IMR-90 (cell line): ENCODE measurements around the gene KCNG4. TPM values are rescaled to one million over a fixed set of nuclear protein-coding genes. Genes with fewer than 3 reads are reported as not detected.
A peak's percentile ranks its signal among the peaks of the same experiment; 100 is the strongest.

Source experiments
- ATAC-seq: fragments of 200-7000 bp; cut with Tn5 transposase; 2 replicates; pipeline ENCODE4 v1.9.1; 2020; ENCODE audit warnings: low read depth, mild to moderate bottlenecking, moderate library complexity
- BruUV-seq: library from RNA; stranded (reverse); fragments of 400-500 nt; replicated peaks from 2 replicates; lab custom pipeline; 2021; lab: Mats Ljungman, UMichigan
- CTCF ChIA-PET: fragments of 300-600 bp; formaldehyde crosslinking; extraction: SDS; loops from one replicate; lab custom pipeline; 2021; ENCODE audit warnings: antibody characterized with exemption; lab: Yijun Ruan, JAX
- POLR2A ChIA-PET: fragments of 300-600 bp; sonication (Branson Sonifier 250); formaldehyde crosslinking; loops from one replicate; lab custom pipeline; 2022; ENCODE audit warnings: antibody characterized with exemption; ENCODE audit not compliant: unreplicated experiment; lab: Charles Lee
- DNase-seq: peaks from one replicate; pipeline ENCODE4 v3.0.0; 2013
- H2AFZ ChIP-seq: replicated peaks from 2 replicates; pipeline ENCODE3; 2013; ENCODE audit warnings: low read length, mild to moderate bottlenecking; ENCODE audit not compliant: poor library complexity
- H2AK5ac ChIP-seq: 2 replicates; pipeline ENCODE4 v1.6.1; 2013; ENCODE audit warnings: low read depth, low read length, inconsistent platforms
- H2AK9ac ChIP-seq: replicated peaks from 2 replicates; pipeline ENCODE3; 2013; ENCODE audit warnings: mild to moderate bottlenecking, low read depth, low read length, moderate library complexity; ENCODE audit not compliant: poor library complexity
- H2BK120ac ChIP-seq: 2 replicates; pipeline ENCODE4 v1.6.1; 2013; ENCODE audit warnings: low read depth, low read length, inconsistent platforms
- H2BK15ac ChIP-seq: 3 replicates; pipeline ENCODE4 v1.6.1; 2013; ENCODE audit warnings: low read depth, low read length, inconsistent platforms
- H2BK20ac ChIP-seq: 2 replicates; pipeline ENCODE4 v1.6.1; 2013; ENCODE audit warnings: low read depth, mild to moderate bottlenecking, inconsistent platforms, low read length, moderate library complexity
- H2BK5ac ChIP-seq: 2 replicates; pipeline ENCODE4 v1.6.1; 2013; ENCODE audit warnings: mild to moderate bottlenecking, low read depth, low read length, inconsistent platforms; ENCODE audit not compliant: poor library complexity, severe bottlenecking
- H3K14ac ChIP-seq: replicated peaks from 2 replicates; pipeline ENCODE4 v1.6.1; 2013; ENCODE audit warnings: low read depth, low read length, inconsistent platforms
- H3K18ac ChIP-seq: 2 replicates; pipeline ENCODE4 v1.6.1; 2013; ENCODE audit warnings: low read depth, low read length, control low read depth
- H3K23ac ChIP-seq: 2 replicates; pipeline ENCODE4 v1.6.1; 2013; ENCODE audit warnings: low read depth, low read length, inconsistent platforms
- H3K27ac ChIP-seq: 2 replicates; pipeline ENCODE4 v1.5.1; 2013; ENCODE audit warnings: mild to moderate bottlenecking, control low read depth, low read length; ENCODE audit not compliant: insufficient read depth
- H3K27me3 ChIP-seq: 2 replicates; pipeline ENCODE4 v1.6.1; 2013; ENCODE audit warnings: low read length; ENCODE audit not compliant: control insufficient read depth, insufficient read depth
- H3K36me3 ChIP-seq: 2 replicates; pipeline ENCODE4 v1.6.1; 2013; ENCODE audit warnings: low read length, mixed read lengths; ENCODE audit not compliant: control insufficient read depth, insufficient read depth
- H3K4ac ChIP-seq: 2 replicates; pipeline ENCODE4 v1.6.1; 2013; ENCODE audit warnings: low read depth, low read length, inconsistent platforms
- H3K4me1 ChIP-seq: 2 replicates; pipeline ENCODE4 v1.6.1; 2013; ENCODE audit warnings: low read length, mixed read lengths; ENCODE audit not compliant: control insufficient read depth, insufficient read depth
- H3K4me2 ChIP-seq: 2 replicates; pipeline ENCODE4 v1.6.1; 2013; ENCODE audit warnings: low read depth, mild to moderate bottlenecking, control low read depth, low read length, moderate library complexity
- H3K4me3 ChIP-seq: 2 replicates; pipeline ENCODE4 v1.5.1; 2013; ENCODE audit warnings: low read depth, mild to moderate bottlenecking, control low read depth, low read length, moderate library complexity; ENCODE audit not compliant: insufficient read depth
- H3K56ac ChIP-seq: 2 replicates; pipeline ENCODE4 v1.6.1; 2013; ENCODE audit warnings: low read length, inconsistent platforms; ENCODE audit not compliant: insufficient read depth; ENCODE audit errors: extremely low read depth
- H3K79me1 ChIP-seq, 2 experiments: 2 replicates each; pipeline ENCODE4 v1.6.1; 2013; ENCODE audit warnings: low read length in 2 of 2, inconsistent platforms in 1 of 2, low read depth in 1 of 2
- H3K9ac ChIP-seq: 2 replicates; pipeline ENCODE4 v1.6.1; 2013; ENCODE audit warnings: low read depth, low read length, control low read depth
- H3K9me1 ChIP-seq: 2 replicates; pipeline ENCODE4 v1.6.1; 2013; ENCODE audit warnings: low read length, inconsistent platforms; ENCODE audit not compliant: insufficient read depth
- H3K9me3 ChIP-seq: 2 replicates; pipeline ENCODE4 v1.6.1; 2013; ENCODE audit warnings: low read length; ENCODE audit not compliant: control insufficient read depth, insufficient read depth
- H4K20me1 ChIP-seq: 2 replicates; pipeline ENCODE4 v1.6.1; 2013; ENCODE audit warnings: low read length, inconsistent platforms; ENCODE audit not compliant: insufficient read depth
- H4K5ac ChIP-seq: 2 replicates; pipeline ENCODE4 v1.6.1; 2013; ENCODE audit warnings: mild to moderate bottlenecking, low read depth, low read length, control low read depth
- H4K8ac ChIP-seq, 2 experiments: 2 replicates each; pipeline ENCODE4 v1.6.1; 2013; ENCODE audit warnings: low read depth in 2 of 2, low read length in 2 of 2, control low read depth in 1 of 2, inconsistent platforms in 1 of 2
- H4K91ac ChIP-seq: 2 replicates; pipeline ENCODE4 v1.6.1; 2013; ENCODE audit warnings: low read depth, low read length, inconsistent platforms; ENCODE audit not compliant: insufficient read depth
- MAFK ChIP-seq: IDR thresholded peaks from 2 replicates; pipeline ENCODE4 v1.6.1; 2012; ENCODE audit warnings: low read depth, low read length, improper control_type of control experiment
- POLR2A ChIP-seq: IDR thresholded peaks from 2 replicates; pipeline ENCODE4 v1.6.1; 2012; ENCODE audit warnings: mild to moderate bottlenecking, low read depth, low read length
- RAD21 ChIP-seq: IDR thresholded peaks from 2 replicates; pipeline ENCODE4 v1.6.1; 2012; ENCODE audit warnings: low read length, improper control_type of control experiment
- SMC3 ChIP-seq: fragments of 150-350 bp; IDR thresholded peaks from 2 replicates; pipeline ENCODE4 v1.6.1; 2016; ENCODE audit warnings: low read depth, mild to moderate bottlenecking, antibody characterized with exemption, low read length, moderate library complexity
- USF2 ChIP-seq: fragments of 150-350 bp; IDR thresholded peaks from 2 replicates; pipeline ENCODE4 v1.6.1; 2017; ENCODE audit warnings: mild to moderate bottlenecking, antibody characterized with exemption, low read length, low read depth
- whole genome bisulfite sequencing, 2 experiments: methylation state at CpG; one replicate each; pipeline versions ENCODE4 v1.1.5 to v1.1.7; 2013; ENCODE audit warnings: missing lambda C conversion rate in 2 of 2; ENCODE audit not compliant: insufficient read length in 1 of 2; ENCODE audit errors: extremely low coverage in 2 of 2; 5-methylcytosine and 5-hydroxymethylcytosine counted together
- dilution Hi-C: fragments of 300-500 bp; cut with HindIII; formaldehyde crosslinking; loops from one replicate; pipeline ENCODE4 v1.14.3; 2018; ENCODE audit warnings: low sequenced_read_pairs; ENCODE audit not compliant: unreplicated experiment
- in situ Hi-C: fragments of 300-500 bp; cut with MboI; formaldehyde crosslinking; loops from 3 replicates; pipeline ENCODE4 v1.14.3; 2019; ENCODE audit warnings: low sequenced_read_pairs, inconsistent platforms, mixed read lengths
- intact Hi-C: fragments of 100-400 bp; cut with micrococcal nuclease; formaldehyde crosslinking; loops from 2 replicates; pipeline ENCODE4 v1.10.0; 2022
- polyA plus RNA-seq, 3 experiments: library from polyadenylated mRNA; depleted of rRNA; stranded (reverse); fragments of >200 nt; gene quantifications; 2 replicates each; pipeline ENCODE4 v1.2.3, GENCODE V29; 2012; ENCODE audit warnings: low replicate concordance in 1 of 3
- total RNA-seq: library from RNA; depleted of rRNA; stranded (reverse); fragments of >200 nt; gene quantifications from 2 replicates; pipeline ENCODE4 v1.2.3, GENCODE V29; 2012

The KCNG4 gene
- total and polyA plus RNA-seq, 2 of the 4 experiments (the other 2 are of a cell fraction), result not detected

GRCh38 chr16:84207251-84207650 is 32.6 kb downstream of the KCNG4 start:
- H4K91ac ChIP-seq, result no peak overlapping the region

More at GRCh38 chr16:84207251-84207650, 32.6 kb downstream of the KCNG4 start:
- no peak overlapping the region for H3K23ac ChIP-seq
- dilution Hi-C loops, result no loop called here
- H2AK5ac ChIP-seq, result no peak overlapping the region
- H3K4me2 ChIP-seq, result no peak overlapping the region
- H2BK5ac ChIP-seq, result no peak overlapping the region
- BruUV-seq, result no TSS peak
- in situ Hi-C loops, result no loop called here
- intact Hi-C loops, result no loop called here
- ChIA-PET CTCF (no interaction called here), POLR2A (no interaction called here)
- H3K27ac ChIP-seq, result no peak overlapping the region
- H3K4me1 ChIP-seq, result no peaks in the 10 kb centered on the region
- H3K27me3 ChIP-seq, result peaks cover 35% of the 10 kb centered on the region
- no peak overlapping the region for H2BK120ac ChIP-seq
- no peak overlapping the region for H2AK9ac ChIP-seq
- H3K9ac ChIP-seq, result no peak overlapping the region
- no peak overlapping the region for H3K56ac ChIP-seq
- H3K9me3 ChIP-seq, result peaks cover 2% of the 10 kb centered on the region; the same call in 1 of the 2 replicates
- no peak for TF ChIP-seq POLR2A
- no peak for TF ChIP-seq MAFK
- TF ChIP-seq USF2, result no peak
- TF ChIP-seq SMC3, result no peak
- TF ChIP-seq RAD21, result no peak
- no peaks in the 10 kb centered on the region for H3K9me1 ChIP-seq
- DNase-seq, result no peak
- ATAC-seq, result peak; percentile 21; the same call in 1 of the 2 replicates
- H3K4ac ChIP-seq, result no peak overlapping the region
- no peak overlapping the region for H3K18ac ChIP-seq
- H3K36me3 ChIP-seq, result no peaks in the 10 kb centered on the region
- H4K20me1 ChIP-seq, result no peaks in the 10 kb centered on the region
- no peak overlapping the region for H3K4me3 ChIP-seq
- H4K5ac ChIP-seq, result no peak overlapping the region
- no peaks in the 10 kb centered on the region for H3K79me1 ChIP-seq
- H2AFZ ChIP-seq, result no peak overlapping the region
- H4K8ac ChIP-seq, result no peak overlapping the region
- H3K14ac ChIP-seq, result no peak overlapping the region
- 72% methylated on average over 3 of the region's 6 CpGs; no CpG with 5 or more reads in 1 of the 2 experiments for WGBS, 2 experiments
- no peak overlapping the region for H2BK20ac ChIP-seq
- no peak overlapping the region for H2BK15ac ChIP-seq
